GM21390 (cell line): ENCODE measurements around the gene CDKN1B.
A peak's percentile ranks its signal among the peaks of the same experiment; 100 is the strongest.

Source experiments
- ATAC-seq: cut with Tn5 transposase; IDR thresholded peaks from one replicate; pipeline ENCODE4 v1.9.1; 2021; ENCODE audit not compliant: unreplicated experiment

The CDKN1B gene

DNA sequence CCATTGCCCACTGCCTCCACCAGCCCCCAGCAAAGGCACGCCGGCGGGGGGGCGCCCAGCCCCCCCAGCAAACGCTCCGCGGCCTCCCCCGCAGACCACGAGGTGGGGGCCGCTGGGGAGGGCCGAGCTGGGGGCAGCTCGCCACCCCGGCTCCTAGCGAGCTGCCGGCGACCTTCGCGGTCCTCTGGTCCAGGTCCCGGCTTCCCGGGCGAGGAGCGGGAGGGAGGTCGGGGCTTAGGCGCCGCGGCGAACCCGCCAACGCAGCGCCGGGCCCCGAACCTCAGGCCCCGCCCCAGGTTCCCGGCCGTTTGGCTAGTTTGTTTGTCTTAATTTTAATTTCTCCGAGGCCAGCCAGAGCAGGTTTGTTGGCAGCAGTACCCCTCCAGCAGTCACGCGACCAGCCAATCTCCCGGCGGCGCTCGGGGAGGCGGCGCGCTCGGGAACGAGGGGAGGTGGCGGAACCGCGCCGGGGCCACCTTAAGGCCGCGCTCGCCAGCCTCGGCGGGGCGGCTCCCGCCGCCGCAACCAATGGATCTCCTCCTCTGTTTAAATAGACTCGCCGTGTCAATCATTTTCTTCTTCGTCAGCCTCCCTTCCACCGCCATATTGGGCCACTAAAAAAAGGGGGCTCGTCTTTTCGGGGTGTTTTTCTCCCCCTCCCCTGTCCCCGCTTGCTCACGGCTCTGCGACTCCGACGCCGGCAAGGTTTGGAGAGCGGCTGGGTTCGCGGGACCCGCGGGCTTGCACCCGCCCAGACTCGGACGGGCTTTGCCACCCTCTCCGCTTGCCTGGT, at the start of gene CDKN1B:
Gene CDKN1B (plus strand): TSS at position 576 of the 793 bp plus-strand sequence. CDS start 472 bp downstream, outside the sequence.
- peak; percentile 41 for ATAC-seq

DNA sequence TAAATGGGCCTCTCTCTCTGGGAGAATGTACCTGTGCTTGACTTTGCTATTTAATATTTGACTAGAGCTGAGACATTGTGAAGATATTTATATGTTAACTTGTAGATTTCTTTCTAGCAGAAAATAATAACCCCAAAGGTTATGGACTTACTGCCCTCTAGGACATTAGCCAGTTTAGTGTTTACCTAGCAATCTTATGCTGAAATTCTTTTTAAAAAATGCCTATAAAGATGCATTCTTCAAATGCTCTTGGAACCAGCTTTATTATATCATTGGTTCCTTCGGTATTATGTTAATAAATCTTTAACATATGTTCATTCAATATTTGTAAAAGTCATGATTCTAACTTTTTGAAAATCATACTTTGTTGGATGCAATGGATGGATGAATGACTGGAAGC, 49.2 kb upstream of the CDKN1B start:
- ATAC-seq = no peak

DNA sequence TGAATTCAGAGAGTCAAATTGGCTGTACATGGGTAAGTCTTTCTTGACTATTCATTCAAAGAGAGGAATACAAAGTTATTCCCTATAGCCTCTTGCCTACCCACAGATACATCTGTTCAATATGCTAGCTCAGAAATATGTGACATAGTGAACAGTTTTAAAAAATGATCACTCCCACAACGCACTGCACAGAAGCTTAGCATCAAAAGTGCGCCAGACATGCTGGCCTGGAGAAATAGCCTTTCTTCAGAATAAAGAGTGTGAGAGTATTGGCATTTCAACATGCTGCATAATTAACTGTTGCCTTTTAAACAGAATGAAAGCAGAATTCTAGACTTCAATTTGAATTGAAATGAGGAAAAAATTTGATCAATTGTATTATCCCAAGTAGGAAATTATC, 48.1 kb upstream of the CDKN1B start:
- no peak for ATAC-seq

DNA sequence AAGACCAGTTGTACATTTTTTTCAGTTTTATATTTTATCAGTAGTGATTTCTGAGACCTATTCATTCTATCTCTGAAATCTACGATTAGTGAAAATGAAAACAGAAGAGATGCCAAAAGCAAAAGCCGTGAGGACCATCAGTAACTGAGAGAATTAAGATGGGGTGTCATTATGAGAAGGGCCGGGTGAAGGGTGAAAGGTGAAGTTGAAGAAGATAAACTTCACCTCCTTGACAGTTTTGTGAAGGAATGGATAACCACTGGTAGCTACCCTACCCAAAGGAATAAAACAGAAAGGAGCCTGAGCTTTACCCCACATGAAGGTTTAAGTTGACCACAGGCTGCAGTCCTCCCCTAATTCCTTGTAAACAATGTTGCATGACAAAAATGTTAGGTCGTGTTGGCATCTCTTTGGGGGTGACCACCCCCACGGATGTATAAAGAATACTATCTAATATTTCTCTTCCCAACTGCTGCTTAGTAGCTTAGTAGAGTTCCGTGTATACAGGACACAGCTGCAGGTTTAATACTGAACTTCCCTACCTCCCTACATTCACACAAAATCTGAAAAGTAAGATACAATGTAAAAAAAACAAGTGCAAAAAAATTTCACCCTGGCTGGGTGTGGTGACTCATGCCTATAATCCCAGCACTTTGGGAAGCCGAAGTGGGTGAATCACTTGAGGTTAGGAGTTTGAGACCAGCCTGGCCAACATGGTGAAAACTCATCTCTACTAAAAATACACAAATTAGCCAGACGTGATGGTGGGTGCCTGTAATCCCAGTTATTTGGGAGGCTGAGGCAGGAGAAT, 45.1 kb upstream of the CDKN1B start:
- ATAC-seq = no peak

DNA sequence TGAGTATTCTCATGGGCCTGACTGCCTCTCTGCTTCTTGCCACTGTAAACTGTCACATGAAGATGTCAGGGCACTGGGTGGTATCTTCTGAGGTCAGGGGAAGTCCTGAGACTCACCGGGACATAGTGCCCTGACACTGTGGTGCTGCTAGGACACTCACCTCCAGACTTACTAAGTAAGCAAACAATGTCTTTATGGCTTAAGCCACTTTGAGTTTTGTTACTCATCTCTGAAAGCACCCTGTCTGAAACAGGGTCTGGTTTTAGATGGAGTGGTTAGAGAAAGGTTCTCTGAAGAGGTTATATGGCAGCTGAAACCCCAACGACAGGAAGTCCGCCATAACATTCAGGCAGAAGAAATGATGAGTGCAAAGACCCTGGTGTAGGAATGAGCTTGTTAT, 43.9 kb upstream of the CDKN1B start:
- peak; percentile 59 for ATAC-seq

DNA sequence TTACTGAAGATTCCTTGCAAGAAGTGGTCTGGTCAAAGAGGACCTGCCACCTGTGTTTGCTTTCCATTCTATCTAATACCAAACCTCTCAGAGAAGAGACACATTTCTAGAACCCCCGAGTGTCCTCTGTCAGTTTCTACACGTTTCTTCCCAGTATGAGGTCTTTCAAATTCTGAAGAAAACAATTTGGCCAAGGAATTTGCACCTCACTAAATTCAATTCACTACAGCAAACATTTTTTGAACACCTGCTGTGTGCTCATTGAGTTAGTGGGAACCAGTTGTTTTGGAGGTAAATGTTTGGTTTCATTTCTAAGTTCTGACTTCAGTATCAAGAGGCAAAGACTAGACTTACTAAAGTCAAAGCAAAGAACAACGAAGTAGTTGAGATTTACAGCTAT, 40.6 kb upstream of the CDKN1B start:
- ATAC-seq = no peak

DNA sequence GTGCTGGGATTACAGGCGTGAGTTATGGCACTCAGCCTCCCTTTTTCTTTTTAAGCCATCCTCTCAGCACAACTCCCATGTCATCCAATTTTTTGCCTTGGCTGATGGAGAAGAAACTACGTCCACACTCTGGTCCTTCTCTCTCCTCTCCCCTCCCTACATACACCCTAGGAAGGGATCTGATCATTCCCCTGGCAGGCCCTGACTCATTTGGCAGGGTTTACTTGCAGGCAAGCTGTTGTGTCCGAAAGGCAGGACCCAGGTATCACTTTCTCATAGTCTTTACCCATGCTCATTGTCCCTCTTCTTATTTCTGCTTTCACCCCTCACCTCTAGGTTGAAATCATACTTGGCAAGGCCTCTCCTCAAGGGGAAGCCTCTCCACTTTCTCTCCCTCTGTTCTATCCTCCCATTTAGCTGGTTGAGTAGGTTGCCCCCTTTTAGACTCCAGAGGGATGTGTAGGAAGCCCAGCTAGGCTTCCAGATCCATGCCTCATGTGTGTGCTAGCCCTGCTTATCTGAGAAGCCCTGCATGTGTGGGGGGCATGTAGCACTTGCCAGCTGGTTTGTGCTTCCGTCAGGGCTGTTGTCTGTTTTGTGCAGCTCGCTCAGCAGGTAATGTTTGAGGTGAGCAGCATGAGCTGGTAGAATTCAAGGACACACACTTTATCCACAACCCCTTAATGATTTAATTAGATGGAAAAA, 36.0 kb upstream of the CDKN1B start:
- ATAC-seq = no peak

DNA sequence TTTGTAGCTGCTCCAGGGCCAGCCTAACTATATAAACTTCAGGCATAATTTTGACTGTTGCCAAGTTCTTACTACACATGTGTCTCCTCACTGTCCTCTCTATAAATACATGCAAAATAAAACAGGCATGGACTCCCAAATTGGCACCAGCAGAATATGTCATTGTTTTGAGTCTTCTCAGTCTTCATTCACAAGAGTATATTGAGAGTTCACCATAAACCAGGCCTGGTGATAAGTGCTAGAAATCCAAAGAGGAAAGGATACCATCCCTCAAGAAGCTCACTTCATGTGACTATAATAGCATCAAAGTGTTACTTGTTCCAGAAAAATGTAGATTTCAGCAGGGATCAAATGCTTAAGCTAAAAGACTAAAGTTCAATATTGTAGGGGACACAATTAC, 34.9 kb upstream of the CDKN1B start:
- no peak for ATAC-seq

DNA sequence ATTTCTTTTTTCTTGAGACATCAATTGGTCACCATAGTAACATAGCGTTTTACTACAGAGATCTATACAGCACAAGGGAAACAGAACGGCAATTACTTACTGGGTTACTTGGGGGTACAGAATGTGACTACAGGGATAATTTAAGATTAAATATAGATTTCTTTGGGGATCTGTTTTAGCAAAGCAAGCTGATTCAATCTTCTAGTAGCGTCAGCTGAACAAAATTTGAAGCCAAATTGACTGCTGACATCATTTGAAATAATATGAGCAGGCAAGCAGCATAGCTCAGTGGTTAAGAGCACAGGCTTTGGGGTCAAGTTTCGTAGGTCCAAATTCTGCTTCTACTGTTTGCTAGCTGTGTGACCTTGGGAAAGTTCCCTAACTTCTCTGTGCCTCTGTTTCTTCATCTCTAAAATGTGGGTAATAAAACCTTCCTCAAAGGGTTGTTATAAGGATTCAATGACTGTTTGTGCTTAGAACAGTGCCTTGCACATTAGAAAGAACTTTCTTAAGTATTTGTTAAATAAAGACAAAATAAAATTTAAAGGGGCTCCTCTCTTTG, 34.0 kb upstream of the CDKN1B start:
- no peak for ATAC-seq

DNA sequence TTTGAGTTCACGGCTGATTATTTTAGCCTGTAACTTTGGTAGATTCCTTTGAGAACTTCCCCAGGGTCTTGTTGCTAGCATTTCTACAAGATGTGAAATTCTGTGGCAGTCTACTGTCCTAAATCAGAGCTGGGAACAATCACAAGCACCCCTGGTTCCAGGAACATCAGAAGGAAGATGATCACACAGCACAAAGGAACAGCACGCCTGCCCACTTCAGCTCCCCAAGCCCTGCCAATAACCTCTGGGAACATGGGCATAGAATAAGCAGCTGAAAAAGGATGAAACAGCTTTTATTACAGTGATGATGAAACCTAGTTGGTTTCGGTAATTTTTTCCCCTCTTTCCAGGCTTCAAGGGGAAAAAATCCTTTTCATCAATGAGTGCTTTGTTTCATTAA, 33.4 kb upstream of the CDKN1B start:
- ATAC-seq = no peak

DNA sequence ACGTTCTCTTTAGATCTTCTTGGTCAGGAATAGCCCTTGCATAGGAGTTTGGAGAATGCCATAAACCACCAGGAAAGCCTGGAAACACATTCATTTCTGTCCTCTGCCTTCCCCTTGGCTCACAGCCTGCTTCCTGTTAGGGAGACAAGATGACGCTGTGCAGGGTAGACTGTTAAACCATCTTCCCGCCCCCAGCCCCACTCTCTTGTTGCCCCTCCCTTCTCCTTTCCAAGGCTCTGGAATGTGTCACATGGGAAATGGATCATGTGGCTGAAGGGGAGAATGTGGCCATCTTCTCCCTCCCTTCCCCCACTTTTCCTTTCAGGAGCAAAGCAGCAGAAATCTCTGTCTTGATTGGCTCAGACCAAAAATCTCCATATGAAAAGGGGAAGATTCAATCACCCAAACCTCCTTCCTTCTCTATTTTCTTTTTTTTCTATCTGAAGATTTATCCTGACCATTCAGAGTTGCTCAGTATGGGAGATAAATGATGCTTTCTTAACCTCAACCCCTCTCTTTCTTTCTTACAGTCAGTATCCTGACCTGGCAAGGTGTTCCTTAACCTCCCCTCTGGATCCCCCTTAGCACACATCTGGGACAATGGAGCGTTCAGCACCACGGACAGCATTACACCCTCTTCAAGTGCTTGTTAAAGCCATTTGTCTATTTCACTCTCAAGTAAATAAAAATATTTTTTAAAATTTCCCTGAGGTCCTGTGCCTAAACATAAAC, 32.6 kb upstream of the CDKN1B start:
- ATAC-seq = no peak

DNA sequence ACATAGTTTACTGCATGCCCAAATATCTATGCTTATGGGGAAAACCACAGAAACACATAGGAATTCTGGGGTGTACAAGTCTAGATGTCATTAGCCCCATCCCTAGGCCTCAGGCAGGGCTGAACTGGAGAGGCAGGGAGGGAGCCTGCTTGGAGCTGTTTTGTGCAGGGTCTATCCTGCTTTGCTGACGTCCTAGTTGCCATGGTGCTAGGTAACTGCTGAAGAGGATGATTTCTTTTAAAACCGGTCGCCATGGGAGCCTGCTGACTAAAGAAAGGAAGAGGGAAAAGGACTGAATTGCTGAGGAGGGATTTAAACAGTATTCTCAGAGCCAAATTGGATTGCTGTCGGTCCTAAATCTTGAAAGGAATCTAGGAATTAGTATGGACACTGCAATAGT, 31.9 kb upstream of the CDKN1B start:
- ATAC-seq = no peak

DNA sequence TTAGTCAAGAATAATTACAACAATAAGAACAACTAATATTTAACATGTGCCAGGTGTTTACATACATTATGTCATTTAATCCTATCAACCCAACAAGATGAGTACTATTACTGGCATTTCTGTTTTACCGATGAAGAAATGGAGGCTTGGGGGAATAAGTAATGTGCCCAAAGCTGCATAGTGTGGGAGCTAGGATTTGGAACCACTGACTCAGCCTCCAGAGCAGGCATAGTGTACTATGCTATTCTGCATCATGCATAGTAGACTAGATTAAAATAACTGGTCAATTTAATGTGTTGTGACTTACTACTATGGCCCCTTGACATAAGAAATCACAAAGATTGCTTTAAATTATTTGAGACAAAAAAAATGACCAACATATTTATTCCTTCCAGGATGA, 30.7 kb upstream of the CDKN1B start:
- ATAC-seq = no peak

DNA sequence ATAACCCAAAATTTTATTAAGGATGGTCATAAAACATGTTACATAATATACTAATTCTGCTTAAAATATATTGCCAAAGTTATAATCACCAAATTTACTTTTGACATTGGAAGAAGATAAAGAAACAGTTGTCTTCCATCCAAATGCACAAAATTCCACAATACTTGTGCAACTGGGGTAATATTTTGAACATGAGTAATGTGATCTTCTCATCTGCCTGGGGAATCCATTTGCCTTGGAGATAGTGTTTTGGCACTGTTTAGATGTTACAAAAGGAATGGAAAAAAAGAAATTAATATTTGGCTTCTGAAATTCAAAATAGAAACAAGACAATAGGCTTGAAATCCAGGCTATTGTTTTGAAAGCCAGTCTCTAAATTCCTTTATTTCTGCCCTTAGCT, 30.2 kb upstream of the CDKN1B start:
- ATAC-seq = no peak

DNA sequence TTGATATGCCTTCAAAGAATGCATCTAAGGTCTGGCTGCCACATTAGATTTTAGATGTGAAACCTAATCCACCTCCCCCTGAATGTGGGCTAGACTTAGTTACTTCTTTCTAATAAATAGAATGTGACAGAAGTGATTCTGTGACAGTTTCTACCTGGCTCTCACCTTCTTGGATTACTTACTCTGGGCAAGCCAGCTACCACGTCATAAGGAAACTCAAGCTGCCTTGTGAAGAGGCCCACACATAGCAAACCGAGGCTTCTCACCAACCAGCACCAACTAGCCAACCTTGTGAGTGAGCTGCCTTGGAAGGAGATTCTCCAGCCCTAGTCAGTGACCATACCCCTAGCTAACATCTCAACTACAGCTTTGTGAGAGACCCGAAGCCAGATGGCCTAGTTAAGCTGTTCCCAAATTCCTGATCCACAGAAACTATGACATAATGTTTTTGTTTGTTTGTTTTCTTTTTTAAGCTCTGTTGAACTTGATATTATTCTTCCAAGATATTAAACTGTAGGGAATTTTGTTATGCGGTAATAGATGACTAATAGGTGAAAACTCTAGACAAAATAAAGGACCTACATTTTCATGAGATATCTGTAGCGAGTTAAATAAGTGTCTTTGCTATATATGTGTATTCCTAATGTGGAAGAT, 27.4 kb upstream of the CDKN1B start:
- ATAC-seq = no peak

DNA sequence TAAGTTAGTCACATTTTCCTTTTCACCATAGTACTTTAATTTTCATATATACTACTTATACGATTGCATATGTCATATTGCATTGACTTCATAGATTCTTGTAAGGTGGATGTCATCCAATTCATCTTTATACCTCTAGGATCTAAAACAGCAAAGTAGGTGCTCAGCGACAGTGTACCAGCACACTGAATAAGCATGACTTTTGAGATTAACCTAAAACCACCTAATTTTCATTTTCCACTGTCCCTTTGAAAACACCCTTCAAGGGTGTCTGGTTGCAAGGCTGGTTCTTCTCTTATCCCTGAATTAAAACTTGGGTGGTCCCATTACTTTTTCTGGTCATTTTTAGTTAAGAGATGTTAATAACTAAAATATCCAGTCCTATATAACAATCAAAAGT, 25.6 kb upstream of the CDKN1B start:
- peak; percentile 38 for ATAC-seq

DNA sequence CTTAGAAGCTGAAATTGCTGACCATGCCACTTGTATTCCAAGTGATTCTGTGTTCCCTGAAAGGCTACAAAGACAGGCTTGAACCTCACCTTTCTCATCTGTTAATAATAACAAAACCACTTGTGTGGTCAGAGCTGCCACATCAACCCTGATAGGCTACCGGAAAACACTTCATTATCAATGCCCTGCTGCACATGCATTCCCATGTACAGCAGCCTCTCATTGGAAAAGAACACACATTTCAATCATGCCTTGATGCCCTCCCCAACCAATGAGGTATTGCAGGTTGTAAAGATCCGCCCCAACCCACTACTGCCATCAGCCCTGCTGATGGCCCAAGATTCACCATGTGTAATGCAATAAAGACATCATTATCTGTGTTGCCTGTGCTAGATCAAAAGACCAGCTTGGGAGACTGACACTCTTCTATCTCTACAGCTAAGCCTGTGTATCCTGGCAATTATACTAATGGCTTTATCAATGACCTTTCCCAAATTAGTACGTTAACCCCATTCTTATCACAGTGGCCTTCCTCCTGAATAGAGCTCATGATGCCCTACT, 24.0 kb upstream of the CDKN1B start:
- ATAC-seq = no peak

DNA sequence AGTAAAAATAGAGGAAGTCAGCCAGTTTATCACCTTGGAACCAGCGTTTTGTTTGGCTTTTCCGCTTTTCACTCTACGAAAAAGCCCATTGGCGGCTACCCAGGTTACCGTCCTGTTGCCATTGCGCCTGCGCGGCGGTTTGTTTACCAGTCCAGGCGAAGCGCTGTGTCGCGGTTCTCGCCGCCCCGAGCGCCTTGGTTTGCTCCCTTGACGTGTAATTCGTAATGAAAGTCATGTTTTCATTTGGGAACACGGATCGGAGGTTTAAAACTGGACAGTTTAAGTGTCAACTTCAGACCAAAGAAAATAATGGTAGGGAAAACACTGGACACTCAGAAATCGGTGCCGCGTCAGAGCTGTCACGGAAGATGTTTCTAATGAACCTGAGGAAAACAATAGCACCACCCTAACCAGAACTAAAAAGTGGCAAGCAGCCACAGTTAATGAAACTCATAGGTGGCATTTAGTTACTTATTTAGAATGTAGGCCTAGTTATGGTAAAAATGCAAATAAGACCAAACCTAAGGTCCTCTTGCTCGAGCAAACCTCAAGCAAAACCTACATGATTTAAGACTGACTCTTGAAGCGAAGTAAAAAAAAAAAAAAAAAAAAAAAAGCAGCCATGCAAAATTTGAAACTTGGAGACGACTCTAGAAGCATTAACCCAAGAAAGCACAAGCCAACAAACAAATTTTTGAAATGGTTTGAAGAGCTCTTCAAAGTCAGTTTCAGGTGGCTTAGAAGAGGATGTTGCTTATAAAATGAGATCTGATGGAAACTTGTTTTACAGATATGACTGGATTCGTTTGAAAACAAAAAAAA, 20.4 kb upstream of the CDKN1B start:
- peak; percentile 61 for ATAC-seq

DNA sequence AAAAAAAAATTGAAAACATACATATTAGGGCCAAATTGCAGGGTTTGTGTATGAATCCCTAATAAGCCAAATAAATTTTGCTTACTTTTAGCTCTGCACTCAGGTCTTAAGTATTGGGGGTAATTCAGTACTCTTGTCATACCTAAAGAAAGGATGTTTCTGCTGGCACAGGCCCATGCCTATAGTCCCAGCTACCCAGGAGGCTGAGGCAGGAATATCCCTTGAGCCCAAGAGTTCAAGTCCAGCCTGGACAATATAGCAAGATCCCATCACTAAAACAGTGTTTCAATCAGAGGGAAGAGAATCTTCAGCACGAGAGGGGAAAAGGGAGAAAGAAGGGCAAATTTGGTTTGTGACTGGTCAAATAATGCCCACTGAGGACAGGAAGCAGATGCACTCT, 17.8 kb upstream of the CDKN1B start:
- no peak for ATAC-seq
